Progenitor cell of endocrine pancreas (in vitro differentiated cells): ENCODE results near the gene SAP130. TPM values are rescaled to one million over a fixed set of nuclear protein-coding genes. Genes with fewer than 3 reads are reported as not detected.
A peak's percentile ranks its signal among the peaks of the same experiment; 100 is the strongest.

Experiments used
- DNase-seq: peaks from one replicate; pipeline ENCODE4 v3.0.0; 2021; ENCODE audit warnings: low spot score; ENCODE audit not compliant: unreplicated experiment
- H3K27ac Mint-ChIP-seq: 2 replicates; pipeline ENCODE4 v1.8.0; 2021; ENCODE audit warnings: mild to moderate bottlenecking, moderate library complexity, mixed read lengths
- H3K27me3 Mint-ChIP-seq: 2 replicates; pipeline ENCODE4 v1.8.0; 2021; ENCODE audit warnings: mixed read lengths
- H3K36me3 Mint-ChIP-seq: 2 replicates; pipeline ENCODE4 v1.8.0; 2022; ENCODE audit warnings: mixed read lengths; ENCODE audit not compliant: insufficient read depth
- H3K4me1 Mint-ChIP-seq: 2 replicates; pipeline ENCODE4 v1.8.0; 2021; ENCODE audit warnings: low read depth, mixed read lengths
- H3K4me3 Mint-ChIP-seq: 2 replicates; pipeline ENCODE4 v1.8.0; 2021; ENCODE audit warnings: low read depth, mild to moderate bottlenecking, moderate library complexity, mixed read lengths
- H3K9me3 Mint-ChIP-seq: 2 replicates; pipeline ENCODE4 v1.8.0; 2021; ENCODE audit warnings: low read depth, mixed read lengths
- total RNA-seq: library from RNA; stranded (reverse); gene quantifications from 2 replicates; pipeline ENCODE4 v1.2.1, GENCODE V29; 2021
- TF ChIP-seq, protein P1 (sequence below): fragments of 200-600 bp; sonication (generic); IDR thresholded peaks from one replicate; pipeline ENCODE4 v1.5.0; 2021; ENCODE audit warnings: antibody characterized with exemption, mild to moderate bottlenecking; ENCODE audit not compliant: unreplicated experiment

Gene SAP130
- total RNA-seq, 1 donor from 2014 or later: 45.3 TPM

DNA sequence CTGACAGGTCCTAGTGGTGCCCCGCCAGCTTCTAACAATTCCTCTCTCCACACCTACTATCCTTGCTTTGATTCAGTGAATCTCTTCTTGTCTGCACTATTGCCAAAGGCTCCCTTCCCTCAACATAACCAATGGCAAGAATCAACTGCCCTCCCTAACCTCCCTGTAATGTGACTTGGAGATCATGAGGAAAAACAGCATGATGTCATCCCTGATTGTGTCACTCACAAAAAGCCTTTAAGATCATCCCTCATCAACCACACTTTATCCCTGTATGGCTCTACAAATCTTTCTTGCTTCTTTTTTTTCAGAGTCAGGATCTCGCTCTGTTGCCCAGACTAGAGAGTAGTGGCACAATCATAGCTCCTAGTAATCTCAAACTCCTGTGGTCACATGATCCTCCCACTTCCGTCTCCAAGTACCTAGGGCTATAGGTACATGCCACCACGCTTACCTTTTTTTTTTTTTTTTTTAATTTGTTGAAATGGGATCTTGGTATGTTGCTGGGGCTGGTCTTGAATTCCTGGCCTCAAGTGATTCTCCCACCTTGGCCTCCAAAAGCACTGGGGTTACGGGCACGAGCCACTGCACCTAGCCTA lies 19.7 kb downstream of the SAP130 start:
- Mint-ChIP-seq H3K27ac (peak overlapping the region; percentile 14), H3K4me3 (no peak overlapping the region), H3K27me3 (no peaks in the 10 kb centered on the region), H3K9me3 (no peaks in the 10 kb centered on the region), H3K4me1 (no peaks in the 10 kb centered on the region), H3K36me3 (peaks cover 29% of the 10 kb centered on the region)
- no peak for DNase-seq
- TF ChIP-seq, protein P1, sequence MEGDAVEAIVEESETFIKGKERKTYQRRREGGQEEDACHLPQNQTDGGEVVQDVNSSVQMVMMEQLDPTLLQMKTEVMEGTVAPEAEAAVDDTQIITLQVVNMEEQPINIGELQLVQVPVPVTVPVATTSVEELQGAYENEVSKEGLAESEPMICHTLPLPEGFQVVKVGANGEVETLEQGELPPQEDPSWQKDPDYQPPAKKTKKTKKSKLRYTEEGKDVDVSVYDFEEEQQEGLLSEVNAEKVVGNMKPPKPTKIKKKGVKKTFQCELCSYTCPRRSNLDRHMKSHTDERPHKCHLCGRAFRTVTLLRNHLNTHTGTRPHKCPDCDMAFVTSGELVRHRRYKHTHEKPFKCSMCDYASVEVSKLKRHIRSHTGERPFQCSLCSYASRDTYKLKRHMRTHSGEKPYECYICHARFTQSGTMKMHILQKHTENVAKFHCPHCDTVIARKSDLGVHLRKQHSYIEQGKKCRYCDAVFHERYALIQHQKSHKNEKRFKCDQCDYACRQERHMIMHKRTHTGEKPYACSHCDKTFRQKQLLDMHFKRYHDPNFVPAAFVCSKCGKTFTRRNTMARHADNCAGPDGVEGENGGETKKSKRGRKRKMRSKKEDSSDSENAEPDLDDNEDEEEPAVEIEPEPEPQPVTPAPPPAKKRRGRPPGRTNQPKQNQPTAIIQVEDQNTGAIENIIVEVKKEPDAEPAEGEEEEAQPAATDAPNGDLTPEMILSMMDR: no peak

DNA sequence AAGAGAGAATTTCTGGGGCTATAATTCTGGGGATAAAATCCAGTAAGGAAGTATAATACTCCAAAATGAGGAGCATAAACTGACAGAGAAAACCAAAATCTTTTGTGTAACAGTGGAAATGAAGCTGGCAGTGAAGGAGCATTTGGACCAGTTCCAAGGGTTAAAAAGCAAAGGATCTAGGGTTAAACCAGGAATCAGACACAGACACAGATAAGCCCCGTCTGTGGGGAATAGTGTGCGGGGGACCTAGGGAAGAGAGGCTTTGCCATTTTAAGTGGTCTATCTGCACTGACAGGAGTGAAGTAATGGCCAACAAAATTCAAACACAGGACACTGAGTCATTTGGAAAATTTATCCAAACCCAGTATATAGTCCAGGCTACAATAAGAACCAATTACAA lies 23.4 kb downstream of the SAP130 start:
- TF ChIP-seq, protein P1: no peak
- H3K4me1 Mint-ChIP-seq: no peaks in the 10 kb centered on the region
- H3K36me3 Mint-ChIP-seq: peaks cover 28% of the 10 kb centered on the region
- no peaks in the 10 kb centered on the region for H3K9me3 Mint-ChIP-seq
- no peak for DNase-seq
- H3K27ac Mint-ChIP-seq: peak overlapping the region; percentile 4
- H3K4me3 Mint-ChIP-seq: no peak overlapping the region
- no peaks in the 10 kb centered on the region for H3K27me3 Mint-ChIP-seq

DNA sequence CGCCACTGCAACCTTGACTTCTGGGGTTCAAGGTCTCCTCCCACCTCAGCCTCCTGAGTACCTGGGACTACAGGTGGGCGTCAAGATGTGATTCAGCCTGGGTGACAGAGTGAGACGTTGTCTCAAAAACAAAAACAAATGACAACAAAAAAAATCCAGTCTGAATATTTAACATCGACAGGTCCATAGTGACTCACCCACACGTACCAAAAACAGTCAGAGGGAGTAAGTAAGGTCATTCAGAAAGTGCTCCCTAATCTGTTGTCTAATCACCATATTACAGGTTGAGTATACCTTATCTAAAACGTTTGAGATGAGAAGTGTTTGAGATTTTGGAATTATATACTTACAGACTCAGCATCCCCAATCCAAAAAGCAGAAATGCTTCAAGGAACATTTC lies 24.4 kb downstream of the SAP130 start:
- peaks cover 29% of the 10 kb centered on the region for H3K36me3 Mint-ChIP-seq
- H3K27me3 Mint-ChIP-seq: no peaks in the 10 kb centered on the region
- H3K4me3 Mint-ChIP-seq: no peak overlapping the region
- H3K27ac Mint-ChIP-seq: no peak overlapping the region
- no peak for DNase-seq
- TF ChIP-seq, protein P1: no peak
- H3K4me1 Mint-ChIP-seq: no peaks in the 10 kb centered on the region
- H3K9me3 Mint-ChIP-seq: no peaks in the 10 kb centered on the region

DNA sequence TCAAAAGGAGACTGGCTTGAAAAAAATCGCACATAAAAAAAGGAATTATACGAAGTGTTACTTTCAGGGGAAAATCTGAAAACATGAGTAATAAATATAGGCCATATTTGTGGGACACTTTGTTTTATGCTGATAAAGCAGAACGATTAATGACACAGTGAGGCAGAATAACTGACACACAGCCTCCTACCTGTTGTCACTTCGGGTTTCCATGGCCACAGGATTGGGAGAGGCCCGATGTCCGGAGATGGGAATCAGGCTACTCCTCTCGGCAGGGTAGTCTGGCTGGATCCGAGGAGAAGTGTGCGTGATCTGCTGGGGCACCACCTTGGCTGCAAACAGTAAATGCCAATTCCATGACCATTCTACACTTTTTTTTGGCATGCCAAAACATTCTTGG lies 31.7 kb downstream of the SAP130 start:
- Mint-ChIP-seq H3K27me3 (no peaks in the 10 kb centered on the region), H3K27ac (no peak overlapping the region), H3K4me3 (no peak overlapping the region), H3K9me3 (no peaks in the 10 kb centered on the region), H3K4me1 (no peaks in the 10 kb centered on the region), H3K36me3 (peaks cover 30% of the 10 kb centered on the region)
- TF ChIP-seq, protein P1: no peak
- DNase-seq: no peak

DNA sequence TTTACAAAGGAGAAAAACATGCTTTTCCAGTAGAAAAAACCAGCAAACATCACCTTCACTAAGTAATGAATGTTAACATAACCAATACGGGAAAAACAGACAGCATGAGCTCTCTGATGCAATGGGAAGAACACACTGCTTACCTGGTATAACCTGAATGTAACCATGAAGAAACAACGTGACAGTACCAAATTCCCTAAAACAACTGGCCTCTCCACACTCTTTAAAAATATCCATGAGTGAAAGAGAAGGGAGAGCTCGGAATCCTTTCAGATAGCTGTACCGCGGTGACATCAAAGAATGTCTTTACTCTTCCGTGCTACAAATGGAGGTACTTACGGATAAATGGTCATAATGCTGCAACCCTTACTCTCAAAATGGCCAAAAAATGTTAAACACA lies 32.1 kb downstream of the SAP130 start:
- Mint-ChIP-seq H3K4me1 (no peaks in the 10 kb centered on the region), H3K4me3 (no peak overlapping the region), H3K9me3 (no peaks in the 10 kb centered on the region), H3K36me3 (peaks cover 30% of the 10 kb centered on the region), H3K27me3 (no peaks in the 10 kb centered on the region), H3K27ac (no peak overlapping the region)
- TF ChIP-seq, protein P1: no peak
- DNase-seq: no peak
